ENCODE data around the gene TMC3.
"Not testable (repeated sequence)": the region's sequence is repeated elsewhere in the genome, so short reads cannot be mapped to it uniquely, and the experiment has no call there.

The TMC3 gene

DNA sequence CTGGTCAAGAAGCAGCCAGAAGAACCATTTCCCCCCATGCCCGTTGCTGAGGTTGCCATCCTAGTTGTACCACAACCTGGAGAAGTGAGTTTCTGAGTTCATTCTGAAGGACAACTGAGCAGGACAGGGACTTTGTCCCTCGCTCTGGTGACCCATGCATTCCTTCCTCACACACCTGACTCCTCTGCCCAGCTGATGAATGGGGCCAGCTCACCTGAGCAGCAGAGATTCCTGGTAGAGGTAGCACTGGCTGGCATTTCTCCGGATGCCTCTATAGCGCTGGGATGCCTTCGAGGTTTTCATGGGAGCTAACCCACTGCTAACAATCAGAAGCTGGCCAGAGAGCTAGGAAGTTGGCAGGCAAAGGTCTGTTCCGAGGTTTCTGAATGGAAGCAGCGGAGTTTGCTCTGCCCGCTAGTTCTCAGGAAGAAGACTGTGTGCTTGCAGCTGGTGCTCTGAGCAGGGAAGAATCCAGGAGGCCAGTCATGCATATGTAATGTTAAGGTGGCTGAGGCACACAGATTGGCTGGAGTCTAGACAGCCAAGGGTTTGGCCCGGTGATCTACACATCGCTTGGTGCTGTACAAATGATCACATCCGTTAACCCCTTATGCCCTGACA lies at the start of gene TMC3:
TSS of gene TMC3 (minus strand) at position 439 of the 621 bp plus-strand sequence. CDS start at position 303, 136 bp downstream.
- DNase-seq (ENCODE audit: low read depth in 2 of 2) = no peak

DNA sequence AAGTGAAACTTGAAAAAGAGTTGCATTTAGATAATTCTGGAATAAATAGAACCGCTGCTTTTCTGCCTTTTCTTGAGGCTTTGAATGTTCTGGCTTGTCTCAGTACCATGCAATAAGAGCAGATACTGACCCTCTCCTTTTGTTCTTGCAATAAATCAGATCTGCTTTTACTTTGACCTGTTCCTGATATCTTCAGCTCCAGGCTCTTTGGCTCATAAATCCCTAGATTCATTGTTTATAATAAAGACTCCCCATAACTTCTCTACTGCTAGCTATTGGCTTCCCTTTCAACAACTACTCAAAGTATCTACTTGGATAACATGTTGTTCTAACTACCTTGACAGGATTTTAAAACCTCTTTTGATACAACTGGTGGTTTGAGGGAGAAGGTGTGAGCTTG lies 47.4 kb upstream of the TMC3 start:
- no peak for DNase-seq (ENCODE audit: low read depth in 2 of 2)

DNA sequence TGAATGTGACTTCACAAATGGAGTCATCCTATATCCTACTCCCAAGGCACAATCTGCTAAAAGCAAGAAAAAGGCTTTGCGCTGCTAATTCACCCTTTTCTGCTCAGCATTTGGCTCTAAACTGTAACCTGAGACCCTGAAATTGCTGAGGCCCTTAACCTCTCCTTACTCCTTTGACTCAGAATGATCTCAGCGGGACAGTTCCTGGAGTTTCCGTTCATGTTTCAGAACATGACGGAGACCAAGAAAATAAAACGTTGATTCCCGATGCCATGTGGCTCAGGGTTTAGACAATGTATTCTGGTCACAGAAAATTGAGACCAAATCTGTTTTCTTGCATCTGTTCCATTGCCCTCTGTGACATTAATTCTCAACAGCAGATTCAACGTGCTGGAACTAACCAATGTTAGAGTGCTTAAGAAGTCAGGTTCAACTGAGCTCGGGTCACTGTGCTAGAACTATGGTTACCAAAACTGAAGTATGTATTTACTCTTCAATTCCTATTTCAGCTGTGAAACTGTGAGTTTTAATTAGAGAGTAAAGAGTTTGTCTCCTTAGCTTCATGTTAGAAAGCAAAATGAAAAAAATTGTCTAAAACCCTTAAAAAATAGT lies 45.4 kb upstream of the TMC3 start:
- no peak for DNase-seq (ENCODE audit: low read depth in 2 of 2)

DNA sequence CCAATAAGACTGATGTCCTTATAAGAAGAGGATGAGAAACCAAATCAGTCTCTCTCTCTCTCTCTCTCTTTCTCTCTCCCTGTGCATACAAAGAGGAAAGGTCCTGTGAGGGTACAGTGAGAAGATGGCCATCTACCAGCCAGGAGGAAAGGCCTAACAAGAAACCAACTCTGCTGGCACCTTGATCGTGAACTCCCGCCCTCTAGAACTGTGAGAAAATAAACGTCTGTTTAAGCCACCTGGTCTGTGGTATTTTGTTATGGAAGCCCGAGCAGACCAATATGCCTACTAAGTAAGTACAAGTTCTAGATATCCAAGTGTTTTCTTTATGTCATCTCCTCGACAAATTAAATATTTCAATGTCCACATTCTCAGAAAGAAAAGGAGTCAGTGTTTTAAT lies 44.9 kb upstream of the TMC3 start:
- no peak for DNase-seq (ENCODE audit: low read depth in 2 of 2)

DNA sequence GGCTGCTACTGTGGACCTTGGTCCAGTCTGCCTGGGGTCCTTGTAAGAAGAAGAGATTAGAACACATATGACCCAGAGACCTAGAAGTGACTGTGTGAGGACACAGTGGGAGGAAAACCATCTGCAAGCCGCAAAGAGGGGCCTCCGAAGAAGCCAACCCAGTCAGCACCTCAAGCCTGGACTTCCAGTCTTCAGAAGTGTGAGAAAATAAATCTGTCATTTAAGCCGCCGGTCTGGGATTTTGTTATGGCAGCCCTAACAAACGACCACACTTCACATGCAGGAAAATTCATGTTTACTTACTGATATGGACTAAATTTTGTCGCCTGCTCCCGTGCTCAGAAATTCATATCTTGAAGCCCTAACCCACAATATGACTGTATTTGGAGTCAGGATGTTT lies 44.4 kb upstream of the TMC3 start:
- no peak for DNase-seq (ENCODE audit: low read depth in 2 of 2)

DNA sequence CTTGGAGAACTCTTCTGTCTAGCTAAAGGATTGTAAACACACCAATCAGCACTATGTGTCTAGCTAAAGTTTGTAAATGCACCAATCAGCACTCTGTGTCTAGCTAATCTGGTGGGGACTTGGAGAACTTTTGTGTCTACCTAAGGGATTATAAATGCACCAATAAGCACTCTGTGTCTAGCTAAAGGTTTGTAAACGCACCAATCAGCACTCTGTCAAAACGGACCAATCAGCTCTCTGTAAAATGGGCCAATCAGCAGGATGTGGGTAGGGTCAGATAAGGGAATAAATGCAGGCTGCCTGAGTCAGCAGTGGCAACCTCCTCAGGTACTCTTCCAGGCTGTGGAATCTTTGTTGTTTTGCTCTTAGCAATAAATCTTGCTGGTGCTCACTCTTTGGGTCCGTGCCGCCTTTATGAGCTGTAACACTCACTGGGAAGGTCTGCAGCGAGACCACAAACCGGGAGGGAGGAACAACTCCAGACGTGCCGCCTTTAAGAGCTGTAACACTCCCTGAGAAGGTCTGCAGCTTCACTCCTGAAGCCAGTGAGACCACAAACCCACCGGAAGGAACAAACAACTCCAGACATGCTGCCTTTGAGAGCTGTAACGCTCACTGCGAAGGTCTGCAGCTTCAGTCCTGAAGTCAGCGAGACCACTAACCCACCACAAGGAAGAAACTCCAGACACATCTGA lies 40.4 kb upstream of the TMC3 start:
- not testable (repeated sequence) for DNase-seq (ENCODE audit: low read depth in 2 of 2)

DNA sequence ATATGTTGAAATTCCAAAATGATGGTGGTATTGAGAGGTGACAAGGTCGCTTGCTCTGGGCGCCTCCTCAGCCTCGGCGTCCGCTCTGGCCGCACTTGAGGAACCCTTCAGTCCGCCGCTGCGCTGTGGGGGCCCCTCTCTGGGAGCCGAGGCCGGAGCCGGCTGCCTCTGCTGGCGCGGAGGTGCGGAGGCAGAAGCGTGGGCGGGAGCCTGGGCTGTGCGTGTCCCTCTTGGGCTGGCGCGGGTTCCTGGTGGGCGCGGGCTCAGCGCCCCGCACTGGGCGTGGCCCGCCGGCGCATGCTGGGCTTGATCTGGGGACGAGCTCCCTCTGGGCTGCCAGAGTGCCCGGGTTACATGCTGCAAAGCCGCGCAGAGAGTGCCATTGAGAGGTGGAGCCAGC lies 39.8 kb upstream of the TMC3 start:
- DNase-seq (ENCODE audit: low read depth in 2 of 2) = no peak

DNA sequence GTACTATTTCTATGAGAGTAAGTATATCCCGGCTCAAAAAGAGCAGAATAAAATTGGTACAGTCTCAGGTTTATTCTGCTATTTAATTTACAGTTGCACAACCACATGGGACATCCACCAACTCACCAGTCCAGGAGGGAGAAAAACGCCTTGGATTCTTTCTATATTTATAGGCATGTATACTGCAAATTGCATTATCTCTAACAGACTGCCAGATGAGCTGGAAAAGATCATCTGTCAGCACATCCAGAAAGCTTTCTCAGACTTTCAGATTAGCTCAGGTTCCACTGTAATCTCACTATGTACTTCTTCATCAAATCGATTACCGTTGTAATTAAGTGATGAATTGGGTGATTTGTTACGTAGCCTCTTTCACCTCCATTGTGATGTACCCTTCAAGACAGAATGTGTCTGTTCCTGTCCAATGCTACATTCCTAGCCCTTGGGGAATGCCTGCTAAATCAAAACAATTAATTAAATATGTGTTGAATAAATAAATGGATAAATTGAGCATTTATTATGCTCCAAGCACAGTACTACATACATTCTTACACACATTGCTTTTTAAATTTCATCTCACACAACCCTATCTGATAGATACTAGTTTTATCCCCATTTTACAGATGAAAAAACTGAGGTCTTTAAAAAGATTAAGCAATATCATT lies 38.1 kb upstream of the TMC3 start:
- DNase-seq (ENCODE audit: low read depth in 2 of 2) = no peak

DNA sequence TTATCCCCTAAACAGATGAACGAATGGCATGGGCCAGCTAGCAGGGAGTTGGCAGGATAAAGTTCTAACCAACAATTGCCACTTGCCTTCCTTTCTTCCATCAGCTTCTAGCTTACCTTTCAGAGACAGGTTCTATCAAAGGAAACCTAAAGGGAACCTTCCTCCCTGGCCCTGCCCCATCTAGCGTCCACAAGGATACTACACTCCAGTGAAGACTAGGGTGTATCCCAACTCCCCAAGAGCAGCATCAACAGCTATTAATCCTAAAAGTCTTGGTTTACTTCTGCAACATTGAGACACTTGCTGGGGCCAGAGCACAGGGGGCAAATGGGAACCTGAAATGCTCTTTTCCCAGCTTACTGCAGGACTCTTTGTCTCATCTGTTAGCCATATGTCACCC lies 37.0 kb upstream of the TMC3 start:
- DNase-seq (ENCODE audit: low read depth in 2 of 2) = no peak

DNA sequence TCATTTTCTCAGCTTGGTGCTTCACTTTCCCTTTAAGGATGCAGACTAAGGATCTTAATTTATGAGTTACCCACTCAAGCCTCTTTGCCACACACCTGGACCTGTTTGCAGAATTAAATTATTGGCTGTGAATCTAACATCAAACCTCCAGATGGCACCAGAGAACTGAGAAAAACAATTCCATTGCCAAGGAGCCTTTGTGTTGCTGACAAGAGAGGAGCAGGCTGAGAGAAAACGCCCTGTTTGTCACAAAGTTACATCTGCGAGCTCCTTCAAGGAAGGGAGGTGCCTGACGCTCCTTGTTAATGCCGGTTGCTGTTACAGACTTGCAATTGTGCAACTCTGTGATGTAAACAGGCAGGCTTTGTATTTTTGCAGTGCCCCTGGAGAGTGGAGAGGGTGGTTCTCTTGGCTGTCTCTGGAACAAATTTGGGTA lies 36.3 kb upstream of the TMC3 start:
- no peak for DNase-seq (ENCODE audit: low read depth in 2 of 2)

DNA sequence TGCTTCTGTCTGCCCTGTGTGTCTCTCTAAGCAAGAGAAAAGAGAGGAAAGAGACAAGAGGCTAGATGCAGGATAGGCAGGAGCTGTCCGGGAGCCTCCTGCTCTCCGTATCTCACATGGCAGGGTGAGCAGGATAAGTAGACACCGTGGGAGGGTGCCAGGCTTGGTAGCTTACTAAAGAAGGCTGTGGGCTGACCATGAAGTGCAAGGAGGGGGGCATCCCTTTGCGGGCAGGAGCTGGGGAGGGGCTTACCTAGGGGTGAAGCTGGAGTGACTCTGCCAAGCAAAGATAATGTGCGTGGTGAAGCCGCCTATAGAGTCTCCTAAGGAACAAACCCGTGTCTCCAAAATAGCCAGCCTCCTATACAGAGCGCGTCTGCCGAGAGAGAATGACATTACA lies 33.7 kb upstream of the TMC3 start:
- no peak for DNase-seq (ENCODE audit: low read depth in 2 of 2)

DNA sequence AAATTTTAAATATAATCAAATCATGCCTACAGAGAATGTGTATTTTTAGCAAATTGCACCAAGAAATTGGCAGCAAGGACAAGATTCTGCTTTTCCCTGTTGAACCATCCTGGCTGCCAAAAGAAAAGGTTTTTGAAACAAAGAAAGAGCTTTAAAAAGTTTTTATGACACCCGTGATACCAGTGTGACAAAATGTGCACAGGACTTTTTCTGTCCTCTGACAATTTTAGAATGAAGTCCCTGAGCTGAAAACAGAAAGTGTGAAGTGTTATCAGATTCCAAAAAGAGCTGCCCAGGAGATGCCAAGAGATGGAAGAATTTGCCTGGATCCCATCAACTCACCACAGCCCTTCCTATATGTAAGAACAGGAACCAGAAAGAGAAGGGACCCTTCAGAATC lies 33.2 kb upstream of the TMC3 start:
- DNase-seq (ENCODE audit: low read depth in 2 of 2) = no peak

DNA sequence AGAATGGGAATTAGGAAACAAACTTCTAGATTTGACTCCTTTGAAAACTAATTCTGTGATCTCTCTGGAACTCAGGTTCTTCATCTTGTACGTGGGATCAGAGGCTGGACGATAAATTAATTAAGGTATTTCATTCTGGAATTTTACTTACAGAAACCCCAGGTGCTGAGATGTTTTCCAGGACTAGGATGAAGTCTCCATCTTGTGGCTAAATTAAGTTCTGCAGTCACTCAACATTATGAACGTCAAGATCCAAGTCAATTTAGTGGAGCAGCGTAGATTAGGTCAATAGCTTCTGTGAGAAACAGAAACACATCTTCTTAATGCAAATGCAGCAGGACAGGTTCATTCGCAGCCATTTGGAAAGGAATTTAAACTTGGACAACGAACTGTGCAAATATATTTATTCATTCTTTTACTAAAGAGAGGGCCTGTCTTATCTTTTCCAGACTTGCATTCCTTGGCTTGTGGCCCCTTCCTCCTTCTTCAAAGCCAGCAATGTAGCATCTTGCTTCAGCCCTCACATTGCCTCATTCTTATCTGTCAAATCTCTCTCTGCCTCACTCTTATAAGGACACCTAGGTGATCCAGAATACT lies 26.7 kb upstream of the TMC3 start:
- DNase-seq (ENCODE audit: low read depth in 2 of 2) = no peak

DNA sequence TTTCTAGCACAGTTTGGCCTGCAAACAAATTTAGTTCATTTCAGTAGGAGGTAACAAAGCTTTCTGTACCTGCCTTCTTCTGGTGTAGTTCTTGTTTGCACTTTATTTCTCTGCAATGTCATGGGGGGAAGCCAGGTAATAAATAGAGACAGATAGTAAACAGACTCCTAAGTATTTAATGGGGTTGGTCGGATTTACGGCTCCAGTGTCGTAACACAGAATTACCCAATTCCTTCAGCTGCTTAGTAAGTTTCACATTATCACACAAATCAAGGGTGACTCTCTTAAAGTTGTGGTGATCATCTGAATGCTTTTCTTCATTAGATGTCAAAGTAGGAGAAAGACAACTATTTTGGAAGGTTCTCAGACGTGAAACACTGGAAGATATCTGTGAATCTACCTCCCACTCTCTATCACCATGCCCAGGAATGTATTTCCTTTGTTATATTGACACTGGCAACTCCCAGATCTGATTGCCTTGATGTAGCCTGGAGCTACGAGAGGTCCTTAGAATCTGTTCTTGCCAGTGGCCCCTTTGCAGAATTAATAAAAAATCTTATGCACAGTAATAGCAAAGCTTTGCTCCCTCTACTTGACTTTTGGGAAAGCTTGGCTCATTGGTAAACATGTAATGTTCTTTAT lies 25.0 kb upstream of the TMC3 start:
- no peak for DNase-seq (ENCODE audit: low read depth in 2 of 2)

DNA sequence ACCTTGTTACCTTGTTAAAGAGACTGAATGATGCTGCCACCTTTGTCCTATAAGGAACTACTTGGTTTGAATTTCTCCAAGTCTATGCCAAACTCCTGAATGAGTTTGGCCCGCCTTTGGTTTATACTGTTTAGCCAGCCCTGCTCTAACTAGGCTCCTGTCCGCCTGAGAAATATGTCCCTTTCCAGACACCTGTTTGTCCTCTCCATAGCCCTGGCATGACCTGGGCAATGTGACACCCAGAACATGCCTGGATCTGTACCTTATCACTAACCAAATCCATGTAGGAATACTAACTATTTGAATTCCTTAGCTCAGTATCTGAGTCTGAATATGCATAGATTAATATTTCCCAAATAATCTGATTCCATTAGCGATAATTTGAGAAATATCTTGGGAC lies 24.4 kb upstream of the TMC3 start:
- DNase-seq (ENCODE audit: low read depth in 2 of 2) = no peak

DNA sequence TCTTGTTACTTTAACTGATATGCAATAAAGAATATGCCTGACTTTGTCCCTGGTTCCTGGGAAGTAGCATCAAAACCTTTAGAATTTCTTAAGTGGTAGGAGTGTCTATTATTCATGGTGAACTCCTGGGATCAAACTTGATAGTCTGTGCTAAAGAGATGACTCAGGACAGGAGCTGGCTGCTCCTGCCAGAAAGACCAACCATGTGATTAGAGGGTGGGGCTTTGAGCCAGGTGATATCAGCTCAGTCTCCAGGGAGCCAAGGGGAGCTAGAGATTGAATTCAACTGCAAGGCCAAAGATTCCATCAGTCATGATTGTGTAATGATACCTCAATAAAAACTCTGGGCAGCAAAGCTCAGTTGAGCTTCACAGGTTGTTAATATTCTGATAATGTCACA lies 20.6 kb upstream of the TMC3 start:
- DNase-seq (ENCODE audit: low read depth in 2 of 2) = no peak

DNA sequence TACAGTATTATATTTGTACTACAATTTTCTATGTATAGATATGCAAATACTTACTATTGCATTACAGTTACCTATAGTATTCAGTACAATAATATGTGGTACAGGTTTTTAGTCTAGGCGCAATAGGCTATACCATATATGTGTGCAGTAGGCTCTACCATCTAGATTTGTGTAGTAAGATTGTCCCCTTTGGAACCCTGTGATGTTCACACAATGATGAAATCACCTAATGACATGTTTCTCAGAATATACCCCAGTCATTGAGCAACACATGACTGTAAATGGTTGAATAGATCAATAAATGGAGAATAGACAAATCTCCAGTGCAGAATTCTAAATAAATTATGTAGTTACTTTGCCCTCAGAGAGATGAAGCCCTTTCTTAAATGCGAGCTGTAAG lies 17.6 kb upstream of the TMC3 start:
- no peak for DNase-seq (ENCODE audit: low read depth in 2 of 2)

DNA sequence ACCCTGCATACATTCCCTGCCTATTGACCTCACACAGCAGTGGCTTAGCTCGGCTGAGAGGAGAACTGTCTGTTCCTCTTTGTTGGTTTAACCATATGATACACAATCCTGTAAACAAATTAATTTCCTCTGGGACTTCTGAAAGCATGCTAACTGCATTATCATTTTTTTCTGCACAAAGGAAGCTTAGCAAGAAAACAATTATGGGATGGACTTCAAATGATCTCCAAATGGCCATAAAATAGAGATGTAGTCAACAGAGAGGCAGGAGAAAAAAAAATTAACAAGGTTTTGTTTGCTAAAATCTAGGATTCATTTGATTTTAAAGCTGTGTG lies 14.4 kb upstream of the TMC3 start:
- no peak for DNase-seq (ENCODE audit: low read depth in 2 of 2)

DNA sequence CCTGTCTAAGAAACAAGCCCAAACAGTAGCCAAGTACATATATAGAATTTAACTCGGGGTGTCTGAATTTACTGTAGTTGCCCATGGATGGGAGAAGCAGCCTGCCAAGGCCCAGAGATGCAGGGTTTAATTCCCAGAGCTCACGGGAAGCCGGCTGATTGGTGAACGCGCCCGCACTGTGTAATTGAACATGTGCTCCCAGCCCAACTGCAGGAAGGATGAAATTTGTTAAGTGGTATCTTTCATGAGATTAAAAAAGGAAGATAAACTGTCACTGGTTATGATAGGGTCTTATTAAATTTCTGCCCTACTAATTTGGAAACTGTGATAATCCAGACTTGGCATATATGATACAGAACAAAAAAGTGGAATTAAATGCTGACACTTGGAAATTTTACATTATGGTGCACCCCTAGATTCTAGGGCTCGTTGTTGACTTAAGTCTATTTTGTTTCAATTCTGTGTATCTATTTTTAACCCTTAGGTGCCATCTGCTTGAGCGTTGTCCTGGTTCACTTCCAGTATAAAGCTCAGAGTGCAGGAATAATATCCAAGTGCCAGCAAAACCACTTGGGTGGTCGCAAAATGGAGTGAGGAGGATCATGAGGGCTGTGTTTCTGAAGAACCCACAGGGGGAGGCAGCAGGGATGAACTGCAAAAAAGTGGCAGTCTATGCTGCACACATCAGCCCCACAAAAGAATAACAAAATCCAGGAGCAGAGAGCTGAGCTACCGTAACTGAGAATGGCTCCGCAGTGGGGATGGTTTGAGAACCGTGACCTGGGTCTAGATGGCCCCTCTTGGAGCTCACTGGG lies 13.8 kb upstream of the TMC3 start:
- no peak for DNase-seq (ENCODE audit: low read depth in 2 of 2)

DNA sequence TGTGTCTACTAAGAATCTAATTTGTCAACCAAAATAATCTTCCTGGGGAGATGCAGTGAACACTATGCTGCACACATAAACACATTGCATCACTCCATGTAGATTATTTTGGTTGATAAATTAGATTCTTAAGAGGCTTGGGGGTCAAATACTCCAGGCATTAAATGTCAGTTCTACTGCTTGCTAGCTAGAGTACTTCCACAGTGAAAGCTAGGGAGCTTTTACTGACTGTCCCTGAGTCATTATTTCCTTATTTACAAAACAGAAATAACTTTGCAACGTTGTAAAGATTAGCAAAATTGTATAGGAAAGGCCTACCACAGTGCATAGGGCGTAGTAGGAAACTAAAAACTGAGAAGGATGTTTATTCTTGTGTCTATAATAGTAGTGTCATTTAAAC lies 12.9 kb upstream of the TMC3 start:
- no peak for DNase-seq (ENCODE audit: low read depth in 2 of 2)

DNA sequence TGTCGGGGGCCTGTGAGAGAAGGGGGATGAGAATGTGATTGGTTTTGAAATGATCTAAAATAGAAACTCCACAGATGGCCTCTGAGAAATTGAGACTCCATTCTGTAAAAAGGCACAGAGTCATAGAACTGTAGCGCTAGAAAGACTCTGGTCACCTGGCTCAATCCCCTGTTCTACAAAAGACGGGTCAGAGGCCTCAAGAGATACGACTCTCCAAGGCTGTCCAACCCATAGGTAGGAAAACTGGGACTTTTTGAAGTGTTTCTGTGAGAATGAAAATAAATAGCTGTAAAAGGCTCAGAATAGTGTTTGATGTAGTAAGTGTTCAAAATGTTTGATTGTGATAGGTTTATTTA lies 11.7 kb upstream of the TMC3 start:
- no peak for DNase-seq (ENCODE audit: low read depth in 2 of 2)

All from stimulated activated CD8-positive, alpha-beta memory T cell treated with anti-CD3 and anti-CD28 coated beads, Interleukin-2, amount 100 ng/mL, for 48 hours (primary cell).